ENCODE measurements around the gene LIPE.
A peak's percentile ranks its signal among the peaks of the same experiment; 100 is the strongest.

LIPE gene

DNA sequence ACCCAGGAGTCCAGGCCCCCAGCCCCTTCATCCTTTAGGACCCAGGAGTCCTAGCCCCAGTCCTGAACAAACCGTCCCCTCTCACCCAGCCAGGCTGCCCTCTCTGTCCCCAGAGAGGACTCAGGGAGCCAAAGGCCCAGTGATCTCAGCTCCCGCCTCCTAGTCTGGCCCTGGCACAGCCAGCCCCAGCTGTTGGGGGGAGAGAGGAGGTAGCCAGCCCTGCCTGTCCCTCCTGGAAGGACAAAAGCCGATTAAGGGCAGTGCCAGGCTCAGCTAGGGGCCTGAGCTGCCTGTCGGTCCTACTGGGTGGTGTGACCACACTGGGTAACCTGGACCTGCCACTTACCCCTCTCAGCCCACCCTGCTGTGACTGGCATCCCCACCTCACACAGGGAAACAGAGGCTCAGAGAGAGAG, 14.5 kb downstream of the LIPE start:
- DNase-seq (ENCODE audit: low spot score): no peak

DNA sequence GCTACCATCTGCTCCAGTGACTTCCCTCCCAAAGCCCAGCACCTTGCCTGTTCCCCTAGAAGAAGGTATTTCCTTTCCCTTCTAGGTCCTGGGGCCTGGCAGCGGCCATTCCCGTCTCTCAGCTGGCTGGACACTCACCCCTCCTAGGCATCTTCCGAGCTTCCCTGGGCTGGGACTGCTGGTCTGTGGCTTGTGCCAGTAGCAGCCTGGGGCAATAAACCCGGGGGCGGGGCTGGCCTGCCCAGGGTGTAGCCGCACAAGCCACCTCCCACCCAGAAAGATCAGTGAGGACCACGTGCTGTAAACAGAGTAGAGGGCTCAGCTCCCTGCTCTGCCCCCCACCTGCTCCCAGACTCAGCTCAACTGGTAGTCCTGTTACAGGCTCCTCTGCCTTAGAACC, 15.0 kb downstream of the LIPE start:
- DNase-seq (ENCODE audit: low spot score): no peak

DNA sequence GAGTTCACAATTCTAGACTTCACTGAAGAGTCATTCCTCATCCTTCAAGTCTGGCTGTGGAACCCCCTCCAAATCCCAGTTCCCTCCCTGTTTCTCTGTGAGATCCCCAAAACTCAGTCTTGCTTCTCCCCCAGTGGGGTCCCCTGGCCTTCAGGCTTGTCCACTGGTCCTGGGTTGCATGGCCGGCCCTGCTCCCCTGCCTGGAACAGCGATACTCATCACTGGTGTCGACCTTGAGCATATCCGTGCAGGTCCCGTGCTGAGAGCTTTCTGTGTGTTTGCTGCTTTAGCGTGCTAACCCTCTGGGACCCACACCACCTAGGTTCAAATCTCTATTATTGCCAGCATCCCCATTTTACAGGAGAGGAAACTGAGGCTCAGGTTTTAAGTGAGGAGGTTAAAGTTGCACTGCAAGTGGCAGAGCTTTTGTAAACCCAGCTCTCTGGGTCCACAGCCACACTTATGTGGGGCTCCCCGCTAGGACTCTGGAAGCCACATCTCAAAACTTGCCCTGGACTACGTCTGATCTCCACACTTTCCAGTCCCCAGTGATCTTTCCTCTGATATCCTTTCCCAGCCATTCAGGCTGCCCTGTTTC, 15.5 kb downstream of the LIPE start:
- DNase-seq (ENCODE audit: low spot score): no peak

DNA sequence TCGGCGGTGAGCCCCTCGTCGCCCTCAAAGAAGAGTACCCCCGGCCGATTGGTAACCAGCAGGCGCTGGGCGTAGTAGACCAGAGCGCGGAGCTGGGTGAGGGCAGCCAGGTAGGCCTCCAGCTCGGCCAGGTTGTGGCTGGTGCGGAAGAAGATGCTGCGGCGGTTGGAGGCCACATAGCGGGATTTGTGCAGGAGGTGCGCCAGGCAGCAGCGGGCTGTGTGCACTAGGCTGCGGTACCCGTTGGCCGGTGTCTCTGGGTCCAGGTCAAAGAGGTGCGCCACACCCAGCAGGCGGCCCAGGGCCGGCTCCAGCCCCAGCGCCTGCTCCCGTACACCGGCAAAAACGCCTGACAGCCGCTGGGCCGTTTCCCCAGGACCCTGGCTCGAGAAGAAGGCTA, 16.8 kb downstream of the LIPE start:
- DNase-seq (ENCODE audit: low spot score): no peak

- DNase-seq (ENCODE audit: low spot score): no peak
Measured at GRCh38 chr19:42409477-42409876, 17.7 kb downstream of the LIPE start.

- DNase-seq (ENCODE audit: low spot score): no peak
Measured at GRCh38 chr19:42407816-42408175, 19.4 kb downstream of the LIPE start.

GRCh38 chr19:42407085-42407815, 19.9 kb downstream of the LIPE start:
- DNase-seq (ENCODE audit: low spot score): no peak

DNA sequence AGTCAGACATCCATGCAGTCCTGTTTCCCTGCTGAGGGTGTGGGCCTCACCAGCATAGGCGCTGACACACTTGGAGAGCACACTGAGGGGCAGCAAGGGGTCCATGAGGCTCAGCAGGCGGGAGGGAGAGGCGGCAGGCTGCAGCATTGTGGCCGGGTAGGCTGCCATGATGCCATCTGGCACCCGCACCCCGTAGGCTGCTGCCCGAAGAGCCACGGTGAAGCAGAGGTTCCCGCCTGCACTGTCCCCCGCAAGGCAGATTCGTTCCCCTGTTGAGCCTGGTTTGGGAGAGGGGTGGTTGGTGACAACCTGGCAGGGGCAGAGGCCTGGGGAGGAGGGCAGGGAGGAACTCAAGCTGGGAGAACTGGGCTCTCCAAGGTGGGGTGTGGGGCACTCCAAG, 21.1 kb downstream of the LIPE start:
- no peak for DNase-seq (ENCODE audit: low spot score)

GRCh38 chr19:42403586-42403985, 23.6 kb downstream of the LIPE start:
- no peak for DNase-seq (ENCODE audit: low spot score)

GRCh38 chr19:42402376-42403116, 24.6 kb downstream of the LIPE start:
- no peak for DNase-seq (ENCODE audit: low spot score)

DNA sequence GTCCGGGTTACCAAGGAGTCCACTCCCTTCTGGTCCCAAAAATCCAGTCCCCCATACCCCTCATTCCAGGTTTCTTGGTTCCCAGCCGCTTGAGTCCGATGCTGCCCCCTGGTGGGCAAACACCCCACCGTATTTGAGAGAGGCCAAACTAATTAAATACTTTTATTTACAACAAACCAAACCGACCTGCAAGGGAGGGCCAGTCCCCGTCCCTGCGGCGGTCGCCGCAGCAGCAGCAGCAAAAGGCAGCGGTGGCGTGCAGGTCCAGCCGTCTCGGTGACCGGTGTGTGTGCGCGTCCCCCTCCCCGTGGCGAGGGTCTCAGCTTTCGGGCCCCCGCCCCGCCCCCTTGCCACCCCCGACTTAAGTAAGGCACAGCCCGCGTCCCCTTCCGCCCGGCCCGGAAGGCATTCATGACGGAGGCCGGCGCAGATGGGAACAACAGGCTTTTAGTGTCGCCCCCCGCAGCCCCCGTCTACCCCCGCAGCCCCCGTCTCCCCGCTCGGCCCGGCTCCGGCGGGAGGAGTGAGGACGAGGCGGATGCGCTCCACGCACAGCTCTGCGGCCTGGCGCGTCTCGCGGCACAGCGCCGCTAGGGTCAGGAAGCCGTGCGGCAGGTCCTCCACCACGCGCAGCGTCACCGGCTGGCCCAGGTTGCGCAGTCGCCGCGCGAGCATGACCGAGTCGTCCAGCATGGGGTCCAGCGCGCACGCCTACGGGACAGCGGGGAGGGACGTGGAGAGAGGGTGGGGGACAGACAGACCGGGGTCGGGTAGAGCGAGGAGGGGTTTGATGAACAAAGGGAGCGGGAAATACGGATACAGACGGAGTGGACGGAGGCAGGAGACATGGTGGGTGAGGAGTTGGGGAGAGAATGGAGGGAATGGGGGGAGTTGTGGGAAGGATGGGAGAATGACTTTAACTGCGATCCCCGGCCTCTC, 25.6 kb downstream of the LIPE start:
- peak; percentile 53 for DNase-seq (ENCODE audit: low spot score)

- DNase-seq (ENCODE audit: low spot score): no peak
Measured at GRCh38 chr19:42400404-42400803, 26.8 kb downstream of the LIPE start.

GRCh38 chr19:42397263-42398166, 29.7 kb downstream of the LIPE start:
- DNase-seq (ENCODE audit: low spot score): no peak

- peak; percentile 97 for DNase-seq (ENCODE audit: low spot score)
Measured at GRCh38 chr19:42396381-42397262, 30.6 kb downstream of the LIPE start.

- no peak for DNase-seq (ENCODE audit: low spot score)
Measured at GRCh38 chr19:42394751-42395150, 32.4 kb downstream of the LIPE start.

DNA sequence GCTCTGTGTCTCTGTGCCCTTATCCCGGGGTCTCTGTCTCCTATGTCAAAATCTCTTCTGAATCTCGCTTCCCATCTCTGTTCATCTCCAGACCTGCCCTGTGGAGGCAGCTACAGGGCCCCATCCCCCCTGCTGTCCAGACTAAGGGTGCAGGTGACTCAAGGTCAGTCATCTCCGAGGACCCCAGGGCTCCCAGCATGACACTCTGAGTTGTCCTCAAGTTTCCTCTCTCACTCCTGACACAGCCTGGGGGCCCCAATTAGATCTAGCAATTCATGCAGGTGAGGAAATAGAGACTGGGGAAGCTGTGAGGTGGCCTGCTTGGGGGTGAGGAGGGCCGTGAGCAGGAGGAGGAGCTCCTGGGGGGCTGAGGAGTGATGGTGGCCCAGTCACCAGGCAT, 35.0 kb downstream of the LIPE start:
- no peak for DNase-seq (ENCODE audit: low spot score)

DNA sequence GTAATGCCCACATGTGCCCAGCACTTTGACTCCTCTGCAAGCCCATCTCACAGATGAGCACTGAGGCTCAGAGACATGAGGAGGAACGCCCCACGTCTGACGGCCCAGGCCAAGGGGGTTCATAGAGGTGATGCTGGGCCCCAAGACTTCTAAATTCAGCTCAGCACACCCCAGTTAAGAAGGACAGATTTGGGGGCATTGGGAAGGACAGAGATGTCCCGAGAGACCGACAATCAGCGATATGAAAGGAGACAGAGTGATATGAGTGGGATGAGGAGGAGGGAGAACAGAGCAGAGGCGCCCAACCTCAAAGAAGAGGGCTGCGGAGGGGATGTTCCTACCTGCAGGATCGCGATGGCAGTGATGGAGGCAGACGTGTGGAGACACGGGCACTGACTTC, 37.3 kb downstream of the LIPE start, which contains the start of gene CNFN:
Gene CNFN, minus strand, starts transcription at position 399 of the 400 bp plus-strand sequence. CDS start 1,260 bp downstream, outside the sequence.
- DNase-seq (ENCODE audit: low spot score): no peak

DNA sequence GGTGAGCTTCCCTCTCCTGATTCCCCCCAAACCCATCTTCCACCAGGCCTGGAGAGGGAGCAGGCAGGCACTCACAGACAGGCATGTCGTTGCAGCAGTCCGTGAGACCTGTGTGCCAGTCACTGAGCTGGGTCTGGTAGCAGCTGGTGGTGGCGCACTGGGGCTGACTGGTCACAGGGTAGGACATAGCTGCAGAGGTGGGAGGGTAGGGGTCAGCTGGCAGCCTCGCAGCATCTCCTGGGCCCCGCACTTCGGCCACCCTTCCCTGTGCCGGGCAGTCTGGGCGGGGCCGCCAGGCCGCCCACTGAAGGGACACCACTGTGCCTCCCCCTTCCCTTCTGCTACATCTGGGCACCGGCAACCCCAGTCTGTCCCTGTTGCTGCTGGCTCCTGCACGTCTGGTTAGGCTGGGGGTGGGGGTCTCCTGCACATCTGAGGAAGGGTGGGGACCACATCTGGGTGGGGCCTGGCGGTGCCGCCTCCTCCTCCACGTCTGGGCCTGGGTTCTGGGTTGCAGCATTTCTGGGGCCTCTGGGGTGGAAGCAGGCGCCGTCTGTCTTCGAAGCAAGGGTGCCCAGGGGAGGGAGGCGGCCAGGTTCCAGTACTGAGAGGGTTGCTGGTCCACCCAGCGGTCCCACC, 38.2 kb downstream of the LIPE start:
- no peak for DNase-seq (ENCODE audit: low spot score)

GRCh38 chr19:42386974-42387707, 40.0 kb downstream of the LIPE start:
- DNase-seq (ENCODE audit: low spot score): peak; percentile 91

Measured in LoVo (cell line).